Heart left ventricle (tissue), 16 donors: ENCODE results near the gene ICAM4. TPM values are rescaled to one million over a fixed set of nuclear protein-coding genes. Genes with fewer than 3 reads are reported as not detected.

Experiments used
- ATAC-seq, 4 donors: fragments of 200-7000 bp; cut with Tn5 transposase; one replicate each; pipeline ENCODE4 v1.9.1; 2020 to 2022; ENCODE audit warnings: moderate library complexity in 4 of 4, mild to moderate bottlenecking in 3 of 4, moderate number of reproducible peaks in 1 of 4
- DNase-seq, 5 donors: peaks; one replicate each; pipeline ENCODE4 v3.0.0-alpha.2; 2020
- H3K27ac ChIP-seq, 12 donors: fragments of 200-600 bp; sonication (generic) in 4 of 12; one replicate each; pipeline versions ENCODE4 v1.5.0 to v1.8.0; 2016 to 2022; ENCODE audit warnings: mild to moderate bottlenecking in 2 of 12
- H3K27me3 ChIP-seq, 9 donors: fragments of 200-600 bp; sonication (generic) in 2 of 9; one replicate each; pipeline versions ENCODE4 v1.5.1 to v1.8.0; 2016 to 2022; ENCODE audit warnings: mild to moderate bottlenecking in 3 of 9
- H3K36me3 ChIP-seq, 9 donors: fragments of 200-600 bp; sonication (generic) in 2 of 9; one replicate each; pipeline versions ENCODE4 v1.5.0 to v1.8.0; 2018 to 2022; ENCODE audit warnings: mild to moderate bottlenecking in 2 of 9
- H3K4me1 ChIP-seq, 12 donors: fragments of 200-600 bp; sonication (generic) in 4 of 12; one replicate each; pipeline versions ENCODE4 v1.5.0 to v1.8.0; 2016 to 2022; ENCODE audit warnings: mild to moderate bottlenecking in 3 of 12
- H3K4me3 ChIP-seq, 12 donors: fragments of 200-600 bp; sonication (generic) in 4 of 12; one replicate each; pipeline versions ENCODE4 v1.5.0 to v1.8.0; 2017 to 2022; ENCODE audit warnings: mild to moderate bottlenecking in 9 of 12, moderate library complexity in 4 of 12
- H3K9me3 ChIP-seq, 12 donors: fragments of 200-600 bp; sonication (generic) in 4 of 12; one replicate each; pipeline versions ENCODE4 v1.5.0 to v1.8.0; 2016 to 2022; ENCODE audit warnings: mild to moderate bottlenecking in 1 of 12
- POLR2A ChIP-seq, 2 donors: fragments of 450-650 bp; IDR thresholded peaks; one replicate each; pipeline ENCODE4 v1.6.1; 2017; ENCODE audit warnings: antibody characterized with exemption in 2 of 2, mild to moderate bottlenecking in 2 of 2, moderate library complexity in 2 of 2
- WGBS, 4 donors: extraction: QIAGEN DNeasy Blood & Tissue Kit in 2 of 4; methylation state at CpG; one replicate each; pipeline versions ENCODE4 v1.1.5 to v1.1.7; 2013 to 2018; 5-methylcytosine and 5-hydroxymethylcytosine counted together
- intact Hi-C, 10 donors: fragments of 100-400 bp; cut with DNase I; formaldehyde crosslinking; loops; one replicate each; pipeline versions ENCODE4 v1.11.1 to v1.14.2; 2022
- polyA plus RNA-seq, 2 donors: library from polyadenylated mRNA; stranded (reverse); fragments of 200-250 nt; gene quantifications; one replicate each; pipeline ENCODE4 v1.2.3, GENCODE V29; 2013
- total RNA-seq, 9 donors: library from RNA; depleted of rRNA in 2 of 9; stranded (reverse); fragments of >200 nt in 2 of 9; fragmentation: NEBNext Ultra II Directional in 3 of 9; extraction: Animal tissue kit (Norgen Biotek cat#: 25700) in 3 of 9; gene quantifications; one replicate each; pipeline versions ENCODE4 v1.1.0 to v1.2.4, GENCODE V29; 2016 to 2023
- TF ChIP-seq, protein P1 (sequence below), 12 donors: fragments of 200-600 bp; sonication (generic) in 4 of 12; IDR thresholded peaks; one replicate each; pipeline versions ENCODE4 v1.5.0 to v1.8.0; 2018 to 2022; ENCODE audit warnings: antibody characterized with exemption in 12 of 12, mild to moderate bottlenecking in 5 of 12
- donor health status: ischemic (EF 13 %, LVEDD 7.1; RV severe dilation, severe dysfunction).
- donor health status: healthy with polysubstance abuse.
- donor health status: DM: no; HTN: yes; CAD: no.
- donor health status: DM: no; HTN: no; CAD: no.
- donor health status: ischemic (EF 25% LVEDD 6.9; RV normal size, moderate dysfunction).
- donor health status: ischemic (EF 25% LVEDD 5.7; RV mildly dilated, moderate dysfunction).
- donor health status: healthy.
- donor health status: DM: yes; HTN: yes; CAD: no.
- donor health status: ischemic (EF 35%, LVEDD 5.7; RV mildly dilated, moderate dysfunction).
- donor health status: nonischemic (EF 11% LVEDD 7.7; RV severe dilation, severe dysfunction).
- donor health status: DM: yes; HTN: yes; CAD: no.
- donor health status: PGD.
- donor health status: ischemic (EF 29% LVEDD 5.4; RV normal size, mild dysfunction).
- donor health status: nonischemic (EF 23%, LVEDD 6.1; RV moderate dilation, normal function).

Gene ICAM4
- total and polyA plus RNA-seq, 11 donors = 0.21 to 1.2 (median 0.62) TPM; not detected in 3

- Histone ChIP-seq H3K36me3 (peaks cover 0 to 38% (median 36%) of the 10 kb centered on the region in 9 donors), H3K9me3 (no peaks in the 10 kb centered on the region), H3K27ac (peak within 1 kb of the TSS; percentile 2 to 93 (median 84)), H3K4me1 (peaks cover 0 to 22% (median 8%) of the 10 kb centered on the region in 12 donors), H3K4me3 (peak within 1 kb of the TSS; percentile 60 to 99 (median 84)), H3K27me3 (no peaks in the 10 kb centered on the region)
- TF ChIP-seq POLR2A (IDR thresholded peaks at IDR 0.05) = peak in 1 of 2 donors; percentile 77
- TF ChIP-seq, protein P1, sequence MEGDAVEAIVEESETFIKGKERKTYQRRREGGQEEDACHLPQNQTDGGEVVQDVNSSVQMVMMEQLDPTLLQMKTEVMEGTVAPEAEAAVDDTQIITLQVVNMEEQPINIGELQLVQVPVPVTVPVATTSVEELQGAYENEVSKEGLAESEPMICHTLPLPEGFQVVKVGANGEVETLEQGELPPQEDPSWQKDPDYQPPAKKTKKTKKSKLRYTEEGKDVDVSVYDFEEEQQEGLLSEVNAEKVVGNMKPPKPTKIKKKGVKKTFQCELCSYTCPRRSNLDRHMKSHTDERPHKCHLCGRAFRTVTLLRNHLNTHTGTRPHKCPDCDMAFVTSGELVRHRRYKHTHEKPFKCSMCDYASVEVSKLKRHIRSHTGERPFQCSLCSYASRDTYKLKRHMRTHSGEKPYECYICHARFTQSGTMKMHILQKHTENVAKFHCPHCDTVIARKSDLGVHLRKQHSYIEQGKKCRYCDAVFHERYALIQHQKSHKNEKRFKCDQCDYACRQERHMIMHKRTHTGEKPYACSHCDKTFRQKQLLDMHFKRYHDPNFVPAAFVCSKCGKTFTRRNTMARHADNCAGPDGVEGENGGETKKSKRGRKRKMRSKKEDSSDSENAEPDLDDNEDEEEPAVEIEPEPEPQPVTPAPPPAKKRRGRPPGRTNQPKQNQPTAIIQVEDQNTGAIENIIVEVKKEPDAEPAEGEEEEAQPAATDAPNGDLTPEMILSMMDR (IDR thresholded peaks at IDR 0.05) = no peak
- peak; percentile 95 to 96 (median 96) for ATAC-seq
- 0 to 3% (median 1%) methylated on average over 13 to 77 of the region's 77 CpGs for WGBS, 4 donors
- DNase-seq = peak; percentile 94 to 98 (median 98)
- intact Hi-C loops = loop anchor here (1.0 to 10.0 kb wide), 10 partner anchors 23 to 321 kb away; partner anchors contain the start of genes DNMT1 (in 4 of the 10), EIF3G (in 2 of the 10), P2RY11 (in 2 of the 10) and PPAN (in 2 of the 10)
Observed at GRCh38 chr19:10251792-10252694, 34.7 kb upstream of the ICAM4 start, which contains the start of gene MRPL4. TSS of gene MRPL4 (plus strand) at chr19:10252214. CDS start at chr19:10252254, 40 bp downstream.

DNA sequence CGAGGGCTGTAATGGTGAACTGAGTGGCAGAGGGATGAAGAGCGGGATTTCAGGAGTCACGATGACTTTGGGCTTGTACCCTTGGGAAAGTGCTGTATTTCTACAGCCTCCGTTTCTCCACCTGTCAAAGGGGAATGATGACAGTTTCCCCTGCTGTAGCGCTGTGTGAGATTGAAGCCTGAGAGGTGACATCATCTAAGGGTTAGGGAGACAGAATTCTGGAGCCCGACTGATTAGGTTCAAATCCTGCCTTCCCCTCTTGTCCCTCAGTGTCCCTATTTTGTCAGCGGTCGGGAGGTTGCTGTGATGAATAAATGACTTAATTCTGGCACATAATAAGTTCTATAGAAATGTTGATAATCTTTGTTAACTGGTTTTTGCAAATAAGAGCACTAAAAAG lies 34.0 kb upstream of the ICAM4 start:
- TF ChIP-seq, protein P1 (IDR thresholded peaks at IDR 0.05) = no peak
- TF ChIP-seq POLR2A (IDR thresholded peaks at IDR 0.05) = no peak
- Histone ChIP-seq H3K27ac (peak overlapping the region in 11 of 12 donors; percentile 78 to 93 (median 86)), H3K4me3 (peak overlapping the region; percentile 60 to 99 (median 84)), H3K27me3 (no peaks in the 10 kb centered on the region), H3K4me1 (peaks cover 0 to 22% (median 8%) of the 10 kb centered on the region in 12 donors), H3K36me3 (peaks cover 0 to 44% (median 43%) of the 10 kb centered on the region in 9 donors), H3K9me3 (no peaks in the 10 kb centered on the region)
- no peak for ATAC-seq
- 23 to 30% (median 27%) methylated on average over 8 of the region's 8 CpGs for WGBS, 4 donors
- intact Hi-C loops = loop anchor here in 6 of 10 donors (5.0 to 10.0 kb wide), 5 partner anchors 60 to 320 kb away; partner anchors contain the start of genes EIF3G (in 2 of the 6), P2RY11 (in 2 of the 6), DNMT1 (in 1 of the 6) and OLFM2 (in 1 of the 6)
- DNase-seq = no peak

DNA sequence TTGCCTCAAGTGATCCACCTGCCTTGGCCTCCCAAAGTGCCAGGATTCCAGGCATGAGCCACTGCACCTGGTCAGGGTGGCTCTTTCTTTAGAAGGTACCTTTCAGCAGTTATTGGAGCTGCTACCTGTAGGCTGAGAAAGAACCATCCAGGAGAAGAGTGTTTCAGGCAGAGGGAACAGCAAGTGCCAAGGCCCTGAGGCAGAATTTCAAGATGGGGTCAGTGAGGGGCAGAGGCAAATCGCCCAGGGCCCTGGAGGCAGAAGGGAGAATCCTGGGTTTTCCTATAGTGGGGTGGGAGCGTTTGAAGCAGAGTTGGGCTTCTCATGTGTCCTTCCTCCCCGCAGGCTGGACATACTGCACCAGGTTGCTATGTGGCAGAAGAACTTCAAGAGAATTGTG lies 32.5 kb upstream of the ICAM4 start:
- 90 to 98% (median 94%) methylated on average over 3 of the region's 3 CpGs for WGBS, 4 donors
- TF ChIP-seq, protein P1 (IDR thresholded peaks at IDR 0.05) = no peak
- no peak for TF ChIP-seq POLR2A (IDR thresholded peaks at IDR 0.05)
- intact Hi-C loops = loop anchor here in 6 of 10 donors (5.0 to 10.0 kb wide), 5 partner anchors 62 to 322 kb away; partner anchors contain the start of genes EIF3G (in 2 of the 6), P2RY11 (in 2 of the 6), DNMT1 (in 1 of the 6) and OLFM2 (in 1 of the 6)

More for the DNA sequence above, 32.5 kb upstream of the ICAM4 start:
- Histone ChIP-seq H3K4me1 (peaks cover 0 to 29% (median 11%) of the 10 kb centered on the region in 12 donors), H3K36me3 (peaks cover 0 to 58% (median 54%) of the 10 kb centered on the region in 9 donors), H3K27ac (no peak overlapping the region), H3K9me3 (no peaks in the 10 kb centered on the region), H3K27me3 (no peaks in the 10 kb centered on the region), H3K4me3 (no peak overlapping the region)
- ATAC-seq (no peak), DNase-seq (no peak)
